Activated CD4-positive, alpha-beta T cell treated with anti-CD3 and anti-CD28 coated beads, Interleukin-2, amount 10 ng/mL, durations not matched to agents 7 days and 5 days (primary cell): ENCODE measurements around the gene CCNG2. TPM values are rescaled to one million over a fixed set of nuclear protein-coding genes. Genes with fewer than 3 reads are reported as not detected.

Source experiments
- CTCF ChIA-PET: fragments of 350-600 bp; sonication (Branson Sonifier 250); formaldehyde crosslinking; loops from one replicate; lab custom pipeline; 2021; ENCODE audit warnings: antibody characterized with exemption; lab: Charles Lee
- POLR2A ChIA-PET: fragments of 350-600 bp; sonication (Branson Sonifier 250); formaldehyde crosslinking; loops from one replicate; lab custom pipeline; 2021; ENCODE audit warnings: antibody characterized with exemption; lab: Charles Lee
- DNase-seq: peaks from one replicate; pipeline ENCODE4 v3.0.0-alpha.2; 2020
- H3K27ac Mint-ChIP-seq: one replicate; pipeline ENCODE4 v1.8.0; 2021; ENCODE audit warnings: mild to moderate bottlenecking, moderate library complexity, mixed read lengths
- H3K27me3 Mint-ChIP-seq: one replicate; pipeline ENCODE4 v1.8.0; 2021; ENCODE audit warnings: mixed read lengths
- H3K36me3 Mint-ChIP-seq: one replicate; pipeline ENCODE4 v1.8.0; 2021; ENCODE audit warnings: low read depth, mixed read lengths
- H3K4me1 Mint-ChIP-seq: one replicate; pipeline ENCODE4 v1.8.0; 2021; ENCODE audit warnings: mixed read lengths
- H3K4me3 Mint-ChIP-seq: one replicate; pipeline ENCODE4 v1.8.0; 2021; ENCODE audit warnings: mild to moderate bottlenecking, moderate library complexity, mixed read lengths
- H3K9me3 Mint-ChIP-seq: one replicate; pipeline ENCODE4 v1.8.0; 2021; ENCODE audit warnings: mixed read lengths
- total RNA-seq, 2 experiments: library from RNA; stranded (reverse); gene quantifications; one replicate each; pipeline ENCODE4 v1.2.3, GENCODE V29; 2021

Gene CCNG2
- total RNA-seq = 10 to 100 TPM; 28.1 to 31.5 TPM

DNA sequence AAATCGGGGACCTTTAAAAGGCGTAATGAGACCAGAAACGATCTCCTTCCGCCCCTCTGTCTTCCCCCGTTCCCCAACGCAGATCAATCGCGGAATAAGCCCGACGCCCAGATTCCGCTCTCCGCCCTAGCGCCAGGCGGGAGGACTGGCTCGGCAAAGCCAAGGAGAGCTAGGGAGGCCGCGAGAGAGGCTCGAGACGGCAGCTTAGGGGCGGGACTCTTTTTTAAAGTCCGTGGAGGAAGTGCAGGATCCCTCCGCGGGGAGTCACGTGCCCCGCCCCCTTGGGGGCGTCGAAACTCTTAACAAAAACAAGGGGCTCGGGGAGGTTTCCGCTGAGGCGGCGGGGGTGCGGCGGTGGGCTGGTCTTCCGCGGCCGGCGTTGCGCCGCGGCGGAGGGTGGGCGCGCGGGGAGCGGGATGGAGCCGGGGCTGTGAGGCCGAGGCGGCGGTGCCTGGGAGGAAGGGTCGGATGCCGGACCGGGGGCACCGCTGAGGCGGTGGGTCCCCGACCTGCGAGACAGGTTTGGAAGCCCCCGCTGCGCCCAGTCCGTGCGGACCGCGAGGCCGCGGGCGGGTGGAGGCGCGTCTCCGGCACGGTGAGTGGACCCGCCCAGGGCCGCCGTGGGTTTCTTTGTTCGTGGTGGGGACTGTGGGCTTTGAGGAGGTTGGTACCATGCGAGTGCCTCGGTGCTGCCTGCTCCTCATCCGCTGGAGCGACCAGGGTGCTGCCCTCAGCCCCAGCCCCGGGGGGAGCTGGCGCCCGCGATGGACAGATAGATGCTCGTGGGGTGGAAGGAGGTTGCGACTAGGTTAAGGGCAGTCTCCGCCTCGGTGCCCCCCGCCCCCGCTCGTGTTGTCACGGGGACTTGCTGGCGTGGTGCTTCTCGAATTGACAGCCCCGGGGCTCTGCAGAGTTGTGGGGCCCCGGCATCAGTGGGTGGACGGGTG is at the start of gene CCNG2:
Gene CCNG2 (plus strand): TSS at position 296 of the 947 bp plus-strand sequence. CDS start 1,326 bp downstream, outside the sequence.
- peaks cover 46% of the 10 kb centered on the region for H3K4me1 Mint-ChIP-seq
- peak; percentile 89 for DNase-seq
- peaks cover 25% of the 10 kb centered on the region for H3K36me3 Mint-ChIP-seq
- H3K27me3 Mint-ChIP-seq = no peaks in the 10 kb centered on the region
- ChIA-PET POLR2A (interaction anchor here (0.7 kb wide), 1 partner anchor 162 kb away, joined by 3 read pairs; no protein-coding TSS in a partner anchor), CTCF (interaction anchor here (2.1 kb wide), 1 partner anchor 61 kb away, joined by 5 read pairs; no protein-coding TSS in a partner anchor)
- H3K27ac Mint-ChIP-seq = peak within 1 kb of the TSS; percentile 95
- no peaks in the 10 kb centered on the region for H3K9me3 Mint-ChIP-seq
- peak within 1 kb of the TSS; percentile 88 for H3K4me3 Mint-ChIP-seq

DNA sequence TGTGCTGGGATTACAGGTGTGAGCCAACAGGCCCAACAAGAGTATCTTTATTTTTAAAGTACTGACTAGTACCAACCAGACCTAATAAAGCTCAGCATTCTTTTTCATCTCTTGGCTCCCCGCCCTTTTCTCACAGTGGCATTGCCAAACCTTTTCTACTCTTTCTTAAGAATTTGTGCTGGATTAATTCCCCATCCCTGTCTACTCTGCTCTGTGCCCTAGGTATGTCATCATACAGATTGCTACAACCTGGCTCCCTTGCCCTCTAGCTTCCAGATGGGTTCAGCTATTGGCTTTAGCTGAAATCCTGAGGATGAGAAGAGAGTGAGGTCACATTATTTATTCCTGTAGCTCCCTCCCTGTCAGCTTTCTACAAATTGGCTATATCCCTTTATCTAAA is 46.3 kb upstream of the CCNG2 start:
- CTCF ChIA-PET = interaction anchor here (0.8 to 1.6 kb wide), 4 partner anchors 10 to 80 kb away, joined by 3 to 4 read pairs (median 4); no protein-coding TSS in a partner anchor
- H3K9me3 Mint-ChIP-seq = no peaks in the 10 kb centered on the region
- DNase-seq = no peak
- H3K27ac Mint-ChIP-seq = no peak overlapping the region
- H3K27me3 Mint-ChIP-seq = peaks cover 13% of the 10 kb centered on the region
- no peak overlapping the region for H3K4me3 Mint-ChIP-seq
- POLR2A ChIA-PET = no interaction called here
- no peaks in the 10 kb centered on the region for H3K4me1 Mint-ChIP-seq
- H3K36me3 Mint-ChIP-seq = no peaks in the 10 kb centered on the region

- Mint-ChIP-seq H3K36me3 (no peaks in the 10 kb centered on the region), H3K4me1 (no peaks in the 10 kb centered on the region), H3K27me3 (peaks cover 5% of the 10 kb centered on the region), H3K27ac (no peak overlapping the region), H3K4me3 (no peak overlapping the region), H3K9me3 (no peaks in the 10 kb centered on the region)
- ChIA-PET CTCF (no interaction called here), POLR2A (no interaction called here)
- no peak for DNase-seq
Measured at GRCh38 chr4:77113069-77113468, 43.9 kb upstream of the CCNG2 start.

DNA sequence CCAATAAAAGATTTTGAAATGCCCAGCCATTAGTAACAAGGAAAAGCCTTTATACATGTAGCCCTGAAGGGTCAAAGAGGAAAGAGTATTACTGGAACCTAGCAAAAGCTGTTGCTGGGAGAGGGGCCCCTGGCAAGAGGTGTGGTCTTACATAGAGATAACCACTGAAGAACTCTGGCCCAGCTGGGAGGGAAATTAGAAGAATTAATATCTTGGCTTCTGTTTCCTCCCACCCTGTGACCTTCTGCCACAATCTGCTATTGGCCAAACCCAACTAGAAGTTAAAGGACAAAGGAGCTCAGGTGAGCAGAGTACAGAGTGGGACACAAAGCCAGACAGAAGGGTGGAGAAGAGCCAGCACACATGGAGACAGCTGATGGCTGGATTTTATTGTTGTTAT is 39.3 kb upstream of the CCNG2 start:
- H3K9me3 Mint-ChIP-seq = no peaks in the 10 kb centered on the region
- DNase-seq = no peak
- peaks cover 4% of the 10 kb centered on the region for H3K27me3 Mint-ChIP-seq
- ChIA-PET CTCF (no interaction called here), POLR2A (no interaction called here)
- no peaks in the 10 kb centered on the region for H3K4me1 Mint-ChIP-seq
- no peak overlapping the region for H3K4me3 Mint-ChIP-seq
- no peaks in the 10 kb centered on the region for H3K36me3 Mint-ChIP-seq
- H3K27ac Mint-ChIP-seq = no peak overlapping the region

DNA sequence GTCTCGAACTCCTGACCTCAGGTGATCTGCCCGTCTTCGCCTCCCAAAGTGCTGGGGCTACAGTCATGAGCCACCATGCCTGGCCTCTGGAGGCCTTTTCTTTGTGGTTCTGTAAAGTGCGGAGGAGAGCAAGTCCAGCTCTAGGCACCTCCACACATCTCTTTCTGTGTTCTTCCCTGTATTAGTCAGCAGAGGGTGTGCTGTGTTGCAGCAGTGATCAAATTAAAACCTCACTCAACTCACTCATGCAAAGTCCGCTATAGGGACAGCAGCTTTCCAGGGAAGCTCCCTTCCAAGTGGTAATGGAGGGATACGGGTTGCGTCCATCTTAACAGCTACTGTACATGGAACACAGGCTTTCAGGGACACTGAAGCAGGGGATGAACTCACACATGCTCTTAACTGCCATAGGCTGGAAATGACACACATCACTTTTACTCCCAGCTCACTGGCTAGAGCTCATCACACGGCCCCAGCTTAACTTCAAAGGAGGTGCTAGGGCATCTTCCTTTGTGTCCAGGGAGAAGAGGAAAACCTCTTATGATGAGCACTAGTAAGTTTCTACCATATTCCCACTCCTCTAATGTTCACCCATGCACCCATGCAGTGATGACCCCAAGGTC is 36.0 kb upstream of the CCNG2 start:
- peaks cover 2% of the 10 kb centered on the region for H3K27me3 Mint-ChIP-seq
- POLR2A ChIA-PET = no interaction called here

GRCh38 chr4:77121736-77122240 is 35.2 kb upstream of the CCNG2 start:
- POLR2A ChIA-PET = no interaction called here
- Mint-ChIP-seq H3K27me3 (peaks cover 2% of the 10 kb centered on the region), H3K9me3 (no peaks in the 10 kb centered on the region), H3K27ac (no peak overlapping the region), H3K4me3 (no peak overlapping the region), H3K4me1 (peaks cover 4% of the 10 kb centered on the region), H3K36me3 (no peaks in the 10 kb centered on the region)
- CTCF ChIA-PET = no interaction called here
- DNase-seq = no peak

More for the DNA sequence above, 36.0 kb upstream of the CCNG2 start:
- Mint-ChIP-seq H3K9me3 (no peaks in the 10 kb centered on the region), H3K36me3 (no peaks in the 10 kb centered on the region), H3K4me1 (peaks cover 3% of the 10 kb centered on the region), H3K27ac (no peak overlapping the region), H3K4me3 (no peak overlapping the region)
- DNase-seq = no peak
- CTCF ChIA-PET = interaction anchor here (0.6 kb wide), 1 partner anchor 70 kb away, joined by 4 read pairs; no protein-coding TSS in a partner anchor

DNA sequence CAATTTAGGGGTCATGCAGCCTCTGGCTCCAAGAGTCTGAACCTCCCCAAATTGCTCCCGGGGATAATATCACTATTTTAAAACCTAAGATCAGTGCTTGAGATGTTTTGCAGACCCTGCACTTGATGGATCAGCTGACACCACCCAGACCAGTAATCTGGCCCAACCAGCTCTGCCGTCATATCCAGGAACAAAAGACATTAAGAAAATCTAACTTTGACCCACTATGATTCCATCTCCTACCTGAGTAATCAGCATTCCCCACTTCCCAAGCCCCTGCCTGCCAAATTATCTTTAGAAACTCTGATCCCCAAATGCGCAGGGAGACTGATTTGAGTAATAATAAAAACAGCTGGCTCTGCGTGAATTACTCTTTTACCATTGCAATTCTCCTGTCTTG is 34.4 kb upstream of the CCNG2 start:
- peaks cover 2% of the 10 kb centered on the region for H3K27me3 Mint-ChIP-seq
- CTCF ChIA-PET = interaction anchor here (1.0 to 1.1 kb wide), 3 partner anchors 10 to 27 kb away, joined by 3 to 5 read pairs (median 4); no protein-coding TSS in a partner anchor

GRCh38 chr4:77123411-77123810 is 33.6 kb upstream of the CCNG2 start:
- no peak for DNase-seq
- Mint-ChIP-seq H3K27me3 (peaks cover 2% of the 10 kb centered on the region), H3K4me1 (peaks cover 15% of the 10 kb centered on the region), H3K27ac (no peak overlapping the region), H3K9me3 (no peaks in the 10 kb centered on the region), H3K4me3 (no peak overlapping the region), H3K36me3 (no peaks in the 10 kb centered on the region)
- ChIA-PET CTCF (interaction anchor here (1.0 to 1.1 kb wide), 3 partner anchors 9 to 28 kb away, joined by 3 to 5 read pairs (median 4); no protein-coding TSS in a partner anchor), POLR2A (no interaction called here)

More for the DNA sequence above, 34.4 kb upstream of the CCNG2 start:
- Mint-ChIP-seq H3K4me3 (no peak overlapping the region), H3K27ac (no peak overlapping the region), H3K9me3 (no peaks in the 10 kb centered on the region), H3K36me3 (no peaks in the 10 kb centered on the region), H3K4me1 (peaks cover 12% of the 10 kb centered on the region)
- DNase-seq = no peak
- POLR2A ChIA-PET = no interaction called here

GRCh38 chr4:77124576-77124975 is 32.4 kb upstream of the CCNG2 start:
- CTCF ChIA-PET = interaction anchor here (1.1 to 1.3 kb wide), 2 partner anchors 20 to 138 kb away, joined by 3 read pairs; no protein-coding TSS in a partner anchor
- Mint-ChIP-seq H3K4me1 (peaks cover 15% of the 10 kb centered on the region), H3K27me3 (peaks cover 1% of the 10 kb centered on the region), H3K27ac (no peak overlapping the region), H3K9me3 (no peaks in the 10 kb centered on the region), H3K4me3 (no peak overlapping the region), H3K36me3 (no peaks in the 10 kb centered on the region)
- POLR2A ChIA-PET = no interaction called here
- no peak for DNase-seq

DNA sequence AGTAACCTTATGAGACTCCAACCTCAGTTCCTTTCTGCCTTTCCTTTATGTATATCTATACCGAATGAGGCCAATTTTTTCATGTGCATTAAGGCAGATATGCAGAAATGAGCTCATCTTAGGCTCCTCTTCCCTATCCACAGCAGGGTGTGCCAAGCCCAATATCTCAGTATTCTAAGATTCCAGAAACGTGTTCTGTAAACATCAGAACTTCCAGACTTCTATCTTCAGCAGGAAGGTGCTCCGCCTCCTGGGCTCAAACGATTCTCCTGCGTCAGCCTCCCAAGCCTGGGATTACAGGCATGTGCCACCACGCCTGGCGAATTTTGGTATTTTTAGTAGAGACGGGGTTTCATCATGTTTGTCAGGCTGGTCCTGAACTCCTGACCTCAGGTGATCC is 31.0 kb upstream of the CCNG2 start:
- no peak overlapping the region for H3K4me3 Mint-ChIP-seq
- POLR2A ChIA-PET = no interaction called here
- H3K27me3 Mint-ChIP-seq = peaks cover 4% of the 10 kb centered on the region
- peaks cover 15% of the 10 kb centered on the region for H3K4me1 Mint-ChIP-seq
- CTCF ChIA-PET = interaction anchor here (1.6 kb wide), 1 partner anchor 30 kb away, joined by 5 read pairs; no protein-coding TSS in a partner anchor
- no peaks in the 10 kb centered on the region for H3K36me3 Mint-ChIP-seq
- DNase-seq = no peak
- peaks cover 2% of the 10 kb centered on the region for H3K9me3 Mint-ChIP-seq
- no peak overlapping the region for H3K27ac Mint-ChIP-seq

- Mint-ChIP-seq H3K4me3 (no peak overlapping the region), H3K27ac (no peak overlapping the region), H3K36me3 (no peaks in the 10 kb centered on the region), H3K9me3 (peaks cover 2% of the 10 kb centered on the region), H3K27me3 (peaks cover 4% of the 10 kb centered on the region), H3K4me1 (peaks cover 15% of the 10 kb centered on the region)
- POLR2A ChIA-PET = no interaction called here
- CTCF ChIA-PET = interaction anchor here (1.6 kb wide), 1 partner anchor 31 kb away, joined by 5 read pairs; no protein-coding TSS in a partner anchor
- no peak for DNase-seq
Measured at GRCh38 chr4:77126809-77127208, 30.2 kb upstream of the CCNG2 start.

- Mint-ChIP-seq H3K4me3 (no peak overlapping the region), H3K4me1 (peaks cover 15% of the 10 kb centered on the region), H3K36me3 (no peaks in the 10 kb centered on the region), H3K27me3 (peaks cover 6% of the 10 kb centered on the region), H3K9me3 (peaks cover 2% of the 10 kb centered on the region), H3K27ac (no peak overlapping the region)
- CTCF ChIA-PET = interaction anchor here (0.7 to 1.6 kb wide), 2 partner anchors 31 to 45 kb away, joined by 3 to 5 read pairs; no protein-coding TSS in a partner anchor
- DNase-seq = no peak
- POLR2A ChIA-PET = no interaction called here
Measured at GRCh38 chr4:77127215-77127614, 29.8 kb upstream of the CCNG2 start.
